SIG-M5 treated with dmso at 0.1 percent for 504 hours (cell line): ENCODE results near the gene WDR64.
"Not testable (repeated sequence)": the region's sequence is repeated elsewhere in the genome, so short reads cannot be mapped to it uniquely, and the experiment has no call there.

ENCODE experiments used
- DNase-seq: peaks from one replicate; lab custom pipeline; 2025; ENCODE audit not compliant: unreplicated experiment; lab: John Stamatoyannopoulos, UW

WDR64 gene

GRCh38 chr1:241698177-241698576, 46.1 kb downstream of the WDR64 start:
- DNase-seq: no peak

- no peak for DNase-seq
These were observed 49.6 kb downstream of the WDR64 start for GRCh38 chr1:241701483-241702295.

- no peak for DNase-seq
These were observed 50.6 kb downstream of the WDR64 start for GRCh38 chr1:241702442-241703373.

- DNase-seq: not testable (repeated sequence)
These were observed 51.7 kb downstream of the WDR64 start for GRCh38 chr1:241703739-241704138.

GRCh38 chr1:241706257-241706656, 54.2 kb downstream of the WDR64 start:
- peak; percentile 10 for DNase-seq

GRCh38 chr1:241706967-241707366, 54.9 kb downstream of the WDR64 start:
- DNase-seq: peak; percentile 27

- DNase-seq: no peak
These were observed 55.4 kb downstream of the WDR64 start for GRCh38 chr1:241707442-241707841.

GRCh38 chr1:241711326-241711725, 59.2 kb downstream of the WDR64 start:
- DNase-seq: no peak

GRCh38 chr1:241713316-241713715, 61.2 kb downstream of the WDR64 start:
- DNase-seq: no peak

- peak; percentile 16 for DNase-seq
These were observed 62.5 kb downstream of the WDR64 start for GRCh38 chr1:241714321-241715218.

- no peak for DNase-seq
These were observed 63.4 kb downstream of the WDR64 start for GRCh38 chr1:241715435-241715834.

- no peak for DNase-seq
These were observed 63.9 kb downstream of the WDR64 start for GRCh38 chr1:241715956-241716355.

GRCh38 chr1:241716915-241717656, 65.0 kb downstream of the WDR64 start:
- DNase-seq: no peak

- DNase-seq: no peak
These were observed 65.9 kb downstream of the WDR64 start for GRCh38 chr1:241717975-241718374.

GRCh38 chr1:241721011-241721410, 68.9 kb downstream of the WDR64 start:
- no peak for DNase-seq

GRCh38 chr1:241722947-241723346, 70.9 kb downstream of the WDR64 start:
- no peak for DNase-seq

GRCh38 chr1:241724741-241725356, 72.8 kb downstream of the WDR64 start:
- no peak for DNase-seq

- no peak for DNase-seq
These were observed 78.0 kb downstream of the WDR64 start for GRCh38 chr1:241730031-241730430.

GRCh38 chr1:241733899-241734298, 81.8 kb downstream of the WDR64 start:
- DNase-seq: no peak

- DNase-seq: no peak
These were observed 82.5 kb downstream of the WDR64 start for GRCh38 chr1:241734533-241734932.
